Mononuclear cell (primary cell): ENCODE results near the gene DNAH6. TPM values are rescaled to one million over a fixed set of nuclear protein-coding genes. Genes with fewer than 3 reads are reported as not detected.

Source experiments
- H3K27me3 ChIP-seq: 2 replicates; pipeline ENCODE4 v1.6.0; 2011; ENCODE audit warnings: low read length, control low read depth; ENCODE audit not compliant: insufficient read depth
- H3K4me1 ChIP-seq: 2 replicates; pipeline ENCODE4 v1.5.1; 2011; ENCODE audit warnings: mild to moderate bottlenecking, low read length, control low read depth; ENCODE audit not compliant: insufficient read depth
- H3K4me3 ChIP-seq: 2 replicates; pipeline ENCODE4 v1.5.1; 2011; ENCODE audit warnings: mild to moderate bottlenecking, low read length, moderate library complexity
- H3K9me3 ChIP-seq: 2 replicates; pipeline ENCODE4 v1.5.1; 2011; ENCODE audit warnings: low read depth, mild to moderate bottlenecking, control low read depth, low read length
- total RNA-seq: library from RNA; depleted of rRNA; stranded (reverse); fragments of >200 nt; gene quantifications from one replicate; pipeline ENCODE4 v1.2.3, GENCODE V29; 2012

The DNAH6 gene
- total RNA-seq, 1 donor = 0.31 TPM

- H3K27me3 ChIP-seq = no peaks in the 10 kb centered on the region
- H3K4me1 ChIP-seq = peaks cover 3% of the 10 kb centered on the region
- no peaks in the 10 kb centered on the region for H3K9me3 ChIP-seq
- H3K4me3 ChIP-seq = no peak overlapping the region
Measured at GRCh38 chr2:84713441-84713840, 197.1 kb downstream of the DNAH6 start.

GRCh38 chr2:84716564-84716963 lies 200.3 kb downstream of the DNAH6 start:
- Histone ChIP-seq H3K9me3 (no peaks in the 10 kb centered on the region), H3K27me3 (no peaks in the 10 kb centered on the region), H3K4me3 (no peak overlapping the region), H3K4me1 (peaks cover 3% of the 10 kb centered on the region)

- Histone ChIP-seq H3K4me1 (peaks cover 3% of the 10 kb centered on the region), H3K4me3 (no peak overlapping the region), H3K9me3 (no peaks in the 10 kb centered on the region), H3K27me3 (no peaks in the 10 kb centered on the region)
Measured at GRCh38 chr2:84717302-84717701, 201.0 kb downstream of the DNAH6 start.

- Histone ChIP-seq H3K9me3 (no peaks in the 10 kb centered on the region), H3K27me3 (no peaks in the 10 kb centered on the region), H3K4me1 (peaks cover 3% of the 10 kb centered on the region), H3K4me3 (no peak overlapping the region)
Measured at GRCh38 chr2:84719434-84719833, 203.1 kb downstream of the DNAH6 start.

GRCh38 chr2:84723831-84724230 lies 207.5 kb downstream of the DNAH6 start:
- no peaks in the 10 kb centered on the region for H3K9me3 ChIP-seq
- no peaks in the 10 kb centered on the region for H3K4me1 ChIP-seq
- no peak overlapping the region for H3K4me3 ChIP-seq
- no peaks in the 10 kb centered on the region for H3K27me3 ChIP-seq

- no peaks in the 10 kb centered on the region for H3K4me1 ChIP-seq
- H3K9me3 ChIP-seq = no peaks in the 10 kb centered on the region
- H3K4me3 ChIP-seq = no peak overlapping the region
- H3K27me3 ChIP-seq = no peaks in the 10 kb centered on the region
Measured at GRCh38 chr2:84725717-84726116, 209.4 kb downstream of the DNAH6 start.

GRCh38 chr2:84727315-84727714 lies 211.0 kb downstream of the DNAH6 start:
- Histone ChIP-seq H3K4me3 (no peak overlapping the region), H3K4me1 (no peaks in the 10 kb centered on the region)

GRCh38 chr2:84729224-84729623 lies 212.9 kb downstream of the DNAH6 start:
- Histone ChIP-seq H3K27me3 (no peaks in the 10 kb centered on the region), H3K4me3 (no peak overlapping the region), H3K4me1 (no peaks in the 10 kb centered on the region), H3K9me3 (no peaks in the 10 kb centered on the region)

More at GRCh38 chr2:84727315-84727714, 211.0 kb downstream of the DNAH6 start:
- H3K9me3 ChIP-seq = no peaks in the 10 kb centered on the region
- H3K27me3 ChIP-seq = no peaks in the 10 kb centered on the region

- no peak overlapping the region for H3K4me3 ChIP-seq
- no peaks in the 10 kb centered on the region for H3K27me3 ChIP-seq
- H3K9me3 ChIP-seq = no peaks in the 10 kb centered on the region
- no peaks in the 10 kb centered on the region for H3K4me1 ChIP-seq
Measured at GRCh38 chr2:84731185-84731584, 214.9 kb downstream of the DNAH6 start.

GRCh38 chr2:84732897-84733778 lies 216.8 kb downstream of the DNAH6 start:
- no peaks in the 10 kb centered on the region for H3K27me3 ChIP-seq
- H3K4me3 ChIP-seq = no peak overlapping the region
- H3K4me1 ChIP-seq = no peaks in the 10 kb centered on the region
- H3K9me3 ChIP-seq = no peaks in the 10 kb centered on the region

GRCh38 chr2:84735389-84735788 lies 219.1 kb downstream of the DNAH6 start:
- Histone ChIP-seq H3K4me3 (no peak overlapping the region), H3K9me3 (peaks cover 5% of the 10 kb centered on the region), H3K27me3 (no peaks in the 10 kb centered on the region), H3K4me1 (no peaks in the 10 kb centered on the region)

- peaks cover 5% of the 10 kb centered on the region for H3K9me3 ChIP-seq
- no peaks in the 10 kb centered on the region for H3K27me3 ChIP-seq
- H3K4me3 ChIP-seq = no peak overlapping the region
- H3K4me1 ChIP-seq = peaks cover 12% of the 10 kb centered on the region
Measured at GRCh38 chr2:84741182-84741822, 225.0 kb downstream of the DNAH6 start.

- Histone ChIP-seq H3K27me3 (no peaks in the 10 kb centered on the region), H3K4me3 (no peak overlapping the region), H3K4me1 (no peaks in the 10 kb centered on the region), H3K9me3 (no peaks in the 10 kb centered on the region)
Measured at GRCh38 chr2:84748341-84748740, 232.0 kb downstream of the DNAH6 start.

- Histone ChIP-seq H3K9me3 (no peaks in the 10 kb centered on the region), H3K4me3 (no peak overlapping the region), H3K4me1 (no peaks in the 10 kb centered on the region), H3K27me3 (no peaks in the 10 kb centered on the region)
Measured at GRCh38 chr2:84749442-84749841, 233.1 kb downstream of the DNAH6 start.

- no peaks in the 10 kb centered on the region for H3K27me3 ChIP-seq
- H3K9me3 ChIP-seq = no peaks in the 10 kb centered on the region
- no peak overlapping the region for H3K4me3 ChIP-seq
- H3K4me1 ChIP-seq = no peaks in the 10 kb centered on the region
Measured at GRCh38 chr2:84755096-84755495, 238.8 kb downstream of the DNAH6 start.
